Bone marrow (tissue), 2 donors: ENCODE data around the gene STX17.
"Not testable (repeated sequence)": the region's sequence is repeated elsewhere in the genome, so short reads cannot be mapped to it uniquely, and the experiment has no call there.

Experiments used
- DNase-seq, 2 donors: peaks; one replicate each; lab custom pipeline; 2025; lab: John Stamatoyannopoulos, UW

STX17 gene

GRCh38 chr9:99971410-99971809, 65.0 kb downstream of the STX17 start:
- DNase-seq = no peak

GRCh38 chr9:99973455-99973854, 67.0 kb downstream of the STX17 start:
- no peak for DNase-seq

GRCh38 chr9:99977033-99977792, 70.8 kb downstream of the STX17 start:
- DNase-seq = no peak

GRCh38 chr9:99978221-99978620, 71.8 kb downstream of the STX17 start:
- DNase-seq = no peak

GRCh38 chr9:99980598-99980997, 74.1 kb downstream of the STX17 start:
- no peak for DNase-seq

GRCh38 chr9:99986642-99987041, 80.2 kb downstream of the STX17 start:
- no peak for DNase-seq

GRCh38 chr9:99990508-99990907, 84.1 kb downstream of the STX17 start:
- DNase-seq = not testable (repeated sequence)

GRCh38 chr9:99998266-99998665, 91.8 kb downstream of the STX17 start:
- DNase-seq = no peak

GRCh38 chr9:99998866-99999265, 92.4 kb downstream of the STX17 start:
- DNase-seq = no peak

- no peak for DNase-seq
Measured at GRCh38 chr9:99999797-100000196, 93.3 kb downstream of the STX17 start.

GRCh38 chr9:100011062-100011681, 104.7 kb downstream of the STX17 start:
- peak in 1 of 2 donors; percentile 82 for DNase-seq

- DNase-seq = no peak
Measured at GRCh38 chr9:100012279-100012678, 105.8 kb downstream of the STX17 start.

GRCh38 chr9:100013573-100013972, 107.1 kb downstream of the STX17 start:
- DNase-seq = no peak

- DNase-seq = no peak
Measured at GRCh38 chr9:100014846-100015245, 108.4 kb downstream of the STX17 start.

GRCh38 chr9:100019541-100019940, 113.1 kb downstream of the STX17 start:
- no peak for DNase-seq
